NT2/D1 (cell line): ENCODE results near the gene NT5C2.

Experiments used
- DNase-seq: peaks from one replicate; pipeline ENCODE4 v3.0.0-alpha.2; 2011; ENCODE audit warnings: low read depth, low spot score
- H3K27me3 ChIP-seq: 2 replicates; pipeline ENCODE4 v1.6.0; 2011; ENCODE audit warnings: mild to moderate bottlenecking; ENCODE audit not compliant: insufficient read length, insufficient read depth
- H3K36me3 ChIP-seq: 2 replicates; pipeline ENCODE4 v1.6.1; 2011; ENCODE audit warnings: mild to moderate bottlenecking, low read length, mixed read lengths; ENCODE audit not compliant: insufficient read depth, insufficient read length
- H3K4me1 ChIP-seq: 2 replicates; pipeline ENCODE4 v1.5.1; 2011; ENCODE audit not compliant: insufficient read depth, insufficient read length
- H3K4me3 ChIP-seq: 2 replicates; pipeline ENCODE4 v1.5.1; 2011; ENCODE audit warnings: low read depth; ENCODE audit not compliant: insufficient read length
- H3K9ac ChIP-seq: 2 replicates; pipeline ENCODE4 v1.6.0; 2011; ENCODE audit warnings: low read depth; ENCODE audit not compliant: insufficient read length
- H3K9me3 ChIP-seq: 2 replicates; pipeline ENCODE4 v1.5.1; 2011; ENCODE audit warnings: mild to moderate bottlenecking, low read length; ENCODE audit not compliant: insufficient read depth
- SUZ12 ChIP-seq: IDR thresholded peaks from 2 replicates; pipeline ENCODE4 v1.6.1; 2011; ENCODE audit not compliant: insufficient read length, insufficient read depth; ENCODE audit errors: extremely low read depth
- YY1 ChIP-seq: IDR thresholded peaks from 2 replicates; pipeline ENCODE4 v1.6.1; 2011; ENCODE audit not compliant: insufficient read length, insufficient read depth
- ZNF274 ChIP-seq: IDR thresholded peaks from 2 replicates; pipeline ENCODE4 v1.6.1; 2011; ENCODE audit warnings: mild to moderate bottlenecking, low read depth, low read length

Gene NT5C2

DNA sequence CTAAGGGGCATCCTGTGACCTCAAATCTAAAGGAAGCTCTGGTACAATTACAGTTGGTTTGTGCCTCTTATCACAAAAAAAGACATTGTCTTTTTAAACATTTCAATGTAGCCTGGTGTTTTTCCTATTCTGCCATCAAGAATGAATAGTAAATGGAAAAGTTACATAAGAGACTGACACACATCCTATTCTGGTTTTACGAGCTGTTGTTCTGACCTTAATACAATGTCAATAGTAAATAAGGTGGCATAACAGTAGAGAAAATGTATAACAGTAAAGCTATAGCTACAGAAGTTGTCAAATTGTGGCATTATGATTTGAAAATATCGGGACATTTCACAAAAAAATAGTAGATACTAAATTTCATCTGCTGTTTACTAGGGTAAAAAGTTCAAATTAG is 88.4 kb downstream of the NT5C2 start:
- DNase-seq: no peak
- TF ChIP-seq SUZ12: no peak
- TF ChIP-seq YY1: no peak
- TF ChIP-seq ZNF274: no peak
- Histone ChIP-seq H3K27me3 (no peaks in the 10 kb centered on the region), H3K4me3 (no peak overlapping the region), H3K36me3 (peaks cover 44% of the 10 kb centered on the region), H3K9ac (no peak overlapping the region), H3K4me1 (peaks cover 2% of the 10 kb centered on the region), H3K9me3 (no peaks in the 10 kb centered on the region)

DNA sequence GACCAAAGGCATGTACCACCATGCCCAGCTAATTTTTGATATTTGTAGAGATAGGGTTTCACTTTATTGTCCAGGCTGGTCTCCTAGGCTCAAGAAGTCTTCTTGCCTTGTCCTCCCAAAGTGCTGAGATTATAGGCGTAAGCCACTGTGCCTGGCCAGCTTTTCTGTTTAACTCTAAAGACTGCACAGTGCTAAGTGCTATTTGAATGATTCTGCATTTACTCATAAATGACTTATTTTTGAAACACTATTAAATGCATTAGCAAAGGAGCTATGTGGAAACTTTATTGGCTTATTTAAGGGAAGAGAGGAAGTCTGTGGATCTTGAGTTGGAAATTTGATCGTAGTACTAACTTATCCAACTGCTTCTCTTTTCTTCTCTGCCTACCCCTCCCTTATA is 89.1 kb downstream of the NT5C2 start:
- no peaks in the 10 kb centered on the region for H3K27me3 ChIP-seq
- peaks cover 46% of the 10 kb centered on the region for H3K36me3 ChIP-seq
- no peaks in the 10 kb centered on the region for H3K9me3 ChIP-seq
- DNase-seq: no peak
- H3K9ac ChIP-seq: no peak overlapping the region
- H3K4me1 ChIP-seq: peaks cover 2% of the 10 kb centered on the region
- H3K4me3 ChIP-seq: no peak overlapping the region
- TF ChIP-seq ZNF274 (no peak), SUZ12 (no peak), YY1 (no peak)

DNA sequence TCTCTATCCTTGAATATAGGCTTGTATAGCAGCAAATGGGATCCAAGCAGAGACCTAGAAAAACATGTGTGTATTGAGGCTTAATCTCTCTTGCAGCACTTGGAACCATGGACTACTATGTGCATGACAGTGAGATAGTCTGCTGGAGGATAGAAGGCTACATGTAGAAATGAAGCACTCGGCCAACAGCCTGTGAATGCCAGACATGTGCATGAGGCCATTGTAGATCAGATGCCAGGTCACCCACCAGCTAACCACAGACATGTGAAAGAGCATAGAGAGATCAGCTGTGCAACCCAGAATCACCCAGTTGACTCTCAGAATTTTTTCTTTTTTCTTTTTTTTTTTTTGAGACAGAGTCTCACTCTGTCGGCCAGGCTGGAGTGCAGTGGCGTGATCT is 90.9 kb downstream of the NT5C2 start:
- TF ChIP-seq SUZ12 (no peak), YY1 (no peak), ZNF274 (no peak)
- peaks cover 2% of the 10 kb centered on the region for H3K4me1 ChIP-seq
- H3K4me3 ChIP-seq: no peak overlapping the region
- no peaks in the 10 kb centered on the region for H3K9me3 ChIP-seq
- no peaks in the 10 kb centered on the region for H3K27me3 ChIP-seq
- peaks cover 59% of the 10 kb centered on the region for H3K36me3 ChIP-seq
- no peak for DNase-seq
- H3K9ac ChIP-seq: no peak overlapping the region

DNA sequence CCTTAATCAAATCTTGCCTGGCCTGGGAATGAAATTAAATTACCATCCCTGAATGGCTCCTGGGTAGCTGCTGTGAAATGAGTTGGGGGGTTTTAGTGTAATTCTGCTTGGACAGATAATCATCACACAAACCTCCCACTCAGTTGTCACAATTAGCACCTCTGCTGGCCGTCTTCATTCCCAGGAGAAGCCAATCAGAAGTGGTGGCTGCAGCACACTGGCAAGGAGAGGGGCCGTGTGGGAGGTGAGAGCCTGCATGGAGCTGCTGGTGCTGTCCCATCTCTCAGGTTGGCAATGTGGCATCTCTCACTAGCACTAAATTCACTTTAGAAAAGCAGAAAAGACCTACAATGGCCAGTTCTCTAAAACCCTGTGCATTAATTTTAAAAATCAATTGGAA is 92.5 kb downstream of the NT5C2 start:
- Histone ChIP-seq H3K27me3 (no peaks in the 10 kb centered on the region), H3K9ac (no peak overlapping the region), H3K4me1 (peaks cover 2% of the 10 kb centered on the region), H3K9me3 (no peaks in the 10 kb centered on the region), H3K4me3 (no peak overlapping the region), H3K36me3 (peaks cover 60% of the 10 kb centered on the region)
- no peak for DNase-seq
- TF ChIP-seq ZNF274: no peak
- no peak for TF ChIP-seq SUZ12
- no peak for TF ChIP-seq YY1

DNA sequence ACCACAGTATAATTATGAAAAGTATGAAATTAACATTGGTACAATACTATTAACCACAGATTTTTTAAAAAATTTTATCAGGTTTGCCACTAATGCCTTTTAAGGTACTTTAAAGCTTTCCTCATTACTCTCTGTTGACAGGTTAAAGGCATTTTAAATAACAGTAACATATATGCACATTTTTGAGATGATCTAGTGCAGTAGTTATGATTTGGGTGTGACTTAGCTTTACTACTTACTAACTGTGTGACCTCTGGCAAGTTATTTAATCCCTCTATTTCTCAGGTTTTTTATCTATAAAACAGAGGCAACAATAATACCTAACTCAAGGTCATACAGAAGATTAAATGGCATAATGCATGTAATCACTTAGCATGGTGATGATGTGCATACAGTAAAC is 94.8 kb downstream of the NT5C2 start:
- TF ChIP-seq ZNF274 (no peak), SUZ12 (no peak), YY1 (no peak)
- no peaks in the 10 kb centered on the region for H3K27me3 ChIP-seq
- H3K9ac ChIP-seq: no peak overlapping the region
- no peak for DNase-seq
- peaks cover 56% of the 10 kb centered on the region for H3K36me3 ChIP-seq
- H3K4me3 ChIP-seq: no peak overlapping the region
- H3K4me1 ChIP-seq: peaks cover 2% of the 10 kb centered on the region
- H3K9me3 ChIP-seq: no peaks in the 10 kb centered on the region

DNA sequence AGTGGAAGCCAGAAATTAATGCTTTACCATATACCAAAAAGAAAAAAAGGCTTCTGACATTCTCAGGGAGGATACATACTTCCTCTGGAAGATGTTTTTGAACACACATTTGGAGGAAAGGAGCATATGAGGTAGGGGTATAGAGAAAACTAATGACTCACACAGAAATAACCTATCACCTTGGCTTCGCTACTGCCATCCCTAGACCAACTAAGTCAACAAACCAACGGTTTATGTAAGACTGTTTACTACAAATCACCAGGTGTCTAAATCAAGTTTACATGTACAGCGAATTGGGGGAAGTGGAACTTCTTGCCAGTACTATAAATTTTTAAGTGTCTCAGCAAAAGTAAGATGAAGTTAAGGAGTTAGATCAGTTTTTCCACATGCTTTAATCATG is 96.9 kb downstream of the NT5C2 start:
- no peak for TF ChIP-seq YY1
- no peak for TF ChIP-seq ZNF274
- no peak for TF ChIP-seq SUZ12
- Histone ChIP-seq H3K4me3 (no peak overlapping the region), H3K9ac (no peak overlapping the region), H3K36me3 (peaks cover 73% of the 10 kb centered on the region), H3K4me1 (no peaks in the 10 kb centered on the region), H3K9me3 (no peaks in the 10 kb centered on the region), H3K27me3 (no peaks in the 10 kb centered on the region)
- no peak for DNase-seq

DNA sequence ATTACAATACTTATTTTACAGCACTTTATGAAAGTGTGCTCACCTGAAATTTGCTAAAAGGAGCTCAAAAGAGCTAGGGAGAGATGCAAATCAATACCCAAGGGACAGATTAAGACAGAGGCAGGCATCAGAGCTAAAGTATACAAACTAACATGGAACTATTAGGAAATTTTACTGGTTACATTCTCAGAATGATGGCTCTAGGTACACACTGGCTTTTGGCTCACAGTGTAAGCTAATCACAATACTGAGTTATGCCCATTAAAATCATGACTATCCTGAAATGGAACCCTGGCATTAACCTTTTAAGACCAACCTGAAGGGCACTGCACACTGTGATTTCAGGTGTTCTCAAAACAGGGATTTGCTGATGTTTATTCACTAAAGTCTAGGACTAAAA is 98.1 kb downstream of the NT5C2 start:
- Histone ChIP-seq H3K9ac (no peak overlapping the region), H3K4me3 (no peak overlapping the region), H3K9me3 (no peaks in the 10 kb centered on the region), H3K36me3 (peaks cover 74% of the 10 kb centered on the region), H3K27me3 (no peaks in the 10 kb centered on the region), H3K4me1 (no peaks in the 10 kb centered on the region)
- TF ChIP-seq ZNF274 (no peak), SUZ12 (no peak), YY1 (no peak)
- no peak for DNase-seq

DNA sequence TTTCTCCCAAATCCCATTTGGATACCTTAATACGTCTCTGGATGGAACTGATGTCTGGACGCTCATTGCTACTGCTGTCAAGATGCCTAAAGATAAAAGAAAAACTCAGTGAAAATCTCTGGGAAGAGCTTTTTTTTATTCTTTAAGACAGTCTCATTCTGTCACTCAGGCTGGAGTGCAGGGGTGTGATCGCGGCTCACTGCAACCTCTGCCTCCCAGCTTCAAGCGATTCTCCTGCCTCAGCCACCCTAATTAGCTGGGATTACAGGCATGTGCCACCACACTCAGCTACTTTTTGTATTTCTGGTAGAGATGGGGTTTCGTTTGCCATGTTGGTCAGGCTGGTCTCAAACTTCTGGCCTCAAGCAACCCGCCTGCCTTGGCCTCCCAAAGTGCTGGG is 102.2 kb downstream of the NT5C2 start:
- Histone ChIP-seq H3K4me1 (no peaks in the 10 kb centered on the region), H3K27me3 (no peaks in the 10 kb centered on the region), H3K36me3 (peaks cover 82% of the 10 kb centered on the region), H3K9me3 (no peaks in the 10 kb centered on the region), H3K4me3 (no peak overlapping the region), H3K9ac (no peak overlapping the region)
- DNase-seq: no peak
- no peak for TF ChIP-seq SUZ12
- no peak for TF ChIP-seq ZNF274
- TF ChIP-seq YY1: no peak
